HepG2 (cell line): ENCODE measurements around the gene RRP12. TPM values are rescaled to one million over a fixed set of nuclear protein-coding genes. Genes with fewer than 3 reads are reported as not detected.

Source experiments
- ATAC-seq: fragments of 200-7000 bp; cut with Tn5 transposase; 3 replicates; pipeline ENCODE4 v1.9.1; 2020; ENCODE audit warnings: mild to moderate bottlenecking, moderate library complexity
- BruUV-seq: library from RNA; stranded (reverse); fragments of 400-500 nt; replicated peaks from 2 replicates; lab custom pipeline; 2021; lab: Mats Ljungman, UMichigan
- CTCF ChIA-PET: fragments of 300-600 bp; formaldehyde crosslinking; extraction: SDS; loops from one replicate; lab custom pipeline; 2021; ENCODE audit warnings: low total read pairs, inconsistent platforms, low intra/inter-chr PET ratio; lab: Yijun Ruan, JAX
- POLR2A ChIA-PET: fragments of 350-600 bp; sonication (Branson Sonifier 250); formaldehyde crosslinking; loops from one replicate; lab custom pipeline; 2020; ENCODE audit warnings: antibody characterized with exemption, inconsistent platforms; lab: Yijun Ruan, JAX
- DNase-seq: peaks from one replicate; pipeline ENCODE4 v3.0.0-alpha.2; 2015; ENCODE audit warnings: low spot score
- FAIRE-seq: peaks from 3 replicates; lab custom pipeline; 2011; peaks lifted over from hg19 to GRCh38; lab: Jason Lieb, UNC
- H2AFZ ChIP-seq: one replicate; pipeline ENCODE4 v1.6.1; 2011; ENCODE audit warnings: low read length, inconsistent platforms
- H3K27ac ChIP-seq: fragments of 300-600 bp; 3 replicates; pipeline ENCODE4 v1.8.0; 2011; ENCODE audit warnings: mixed run types, mild to moderate bottlenecking, mixed read lengths, low read length, inconsistent platforms; ENCODE audit not compliant: insufficient read depth; ENCODE audit errors: extremely low read length
- H3K27me3 ChIP-seq, 2 experiments: fragments of 200-600 bp in 1 of 2; 2 replicates in 1 of 2; 3 replicates in 1 of 2; pipeline versions ENCODE4 v1.6.0 to v1.8.0; 2011; ENCODE audit warnings: low read length in 2 of 2, mild to moderate bottlenecking in 2 of 2, moderate library complexity in 2 of 2, inconsistent platforms in 1 of 2; ENCODE audit not compliant: insufficient read depth in 2 of 2, control insufficient read depth in 1 of 2
- H3K36me3 ChIP-seq, 2 experiments: fragments of 200-600 bp in 1 of 2; replicated peaks in 1 of 2; 2 replicates in 1 of 2; 3 replicates in 1 of 2; pipeline versions ENCODE4 v1.5.1 to v1.8.0; 2011; ENCODE audit warnings: low read length in 2 of 2, inconsistent platforms in 1 of 2; ENCODE audit not compliant: insufficient read depth in 2 of 2, control insufficient read depth in 1 of 2
- H3K4me1 ChIP-seq: 2 replicates; pipeline ENCODE4 v1.5.1; 2012; ENCODE audit warnings: low read length, inconsistent platforms; ENCODE audit not compliant: insufficient read depth
- H3K4me2 ChIP-seq: 2 replicates; pipeline ENCODE4 v1.6.0; 2011; ENCODE audit warnings: low read depth, low read length, inconsistent platforms
- H3K4me3 ChIP-seq, 3 experiments: fragments of 200-600 bp in 1 of 3; sonication (generic), shearing (Covaris generic) in 1 of 3; replicated peaks in 1 of 3; 2 replicates each; pipeline ENCODE4 v1.5.1; 2011 to 2016; ENCODE audit warnings: low read length in 3 of 3, inconsistent platforms in 2 of 3, low read depth in 2 of 3, mild to moderate bottlenecking in 2 of 3, control low read depth in 1 of 3, mixed read lengths in 1 of 3; ENCODE audit not compliant: insufficient read depth in 1 of 3
- H3K79me2 ChIP-seq: one replicate; pipeline ENCODE4 v1.6.1; 2011; ENCODE audit warnings: low read length, inconsistent platforms; ENCODE audit not compliant: insufficient read depth
- H3K9ac ChIP-seq: 2 replicates; pipeline ENCODE4 v1.6.0; 2011; ENCODE audit warnings: mild to moderate bottlenecking, low read depth, low read length, inconsistent platforms; ENCODE audit not compliant: insufficient read depth
- H3K9me3 ChIP-seq: 2 replicates; pipeline ENCODE4 v1.5.1; 2012; ENCODE audit warnings: mild to moderate bottlenecking, low read length
- H4K20me1 ChIP-seq: 2 replicates; pipeline ENCODE4 v1.6.0; 2011; ENCODE audit warnings: inconsistent platforms, mild to moderate bottlenecking, low read length, moderate library complexity; ENCODE audit not compliant: insufficient read depth
- AHR ChIP-seq: IDR thresholded peaks from 2 replicates; pipeline ENCODE4 v1.6.1; 2018; ENCODE audit warnings: missing genetic modification reagents, missing compliant biosample characterization
- EP300 ChIP-seq, 3 experiments: sonication (generic) in 1 of 3; formaldehyde crosslinking in 1 of 3; IDR thresholded peaks; 2 replicates each; pipeline versions ENCODE4 v1.5.1 to v1.6.1; 2011 to 2020; ENCODE audit warnings: low read depth in 2 of 3, low read length in 2 of 3, borderline replicate concordance in 1 of 3, improper control_type of control experiment in 1 of 3, mild to moderate bottlenecking in 1 of 3, missing genetic modification reagents in 1 of 3, moderate library complexity in 1 of 3
- EZH2 ChIP-seq: conservative IDR thresholded peaks from 2 replicates; pipeline ENCODE4 v1.6.1; 2012; ENCODE audit warnings: mild to moderate bottlenecking, low read depth, low read length, moderate library complexity
- FOXA3 ChIP-seq: IDR thresholded peaks from 2 replicates; pipeline ENCODE4 v1.6.1; 2016; ENCODE audit warnings: missing genetic modification reagents, missing compliant biosample characterization
- MED13 ChIP-seq: sonication (generic); formaldehyde crosslinking; IDR thresholded peaks from 2 replicates; pipeline ENCODE4 v1.5.0; 2020; ENCODE audit warnings: missing genetic modification reagents
- RFX5 ChIP-seq: IDR thresholded peaks from 2 replicates; pipeline ENCODE4 v1.6.1; 2011; ENCODE audit warnings: low read depth, low read length, improper control_type of control experiment
- SRSF1 ChIP-seq: fragments of 200-400 bp; formaldehyde crosslinking; optimal IDR thresholded peaks from 2 replicates; pipeline ENCODE3; 2017; ENCODE audit warnings: mild to moderate bottlenecking, low read depth, low read length, moderate library complexity
- ZBTB42 ChIP-seq: sonication (generic); formaldehyde crosslinking; IDR thresholded peaks from 2 replicates; pipeline ENCODE4 v1.5.0; 2020; ENCODE audit warnings: mild to moderate bottlenecking, missing genetic modification reagents
- ZNF180 ChIP-seq: sonication (generic); formaldehyde crosslinking; IDR thresholded peaks from 2 replicates; pipeline ENCODE4 v1.4.0; 2020; ENCODE audit warnings: low read depth, missing genetic modification reagents, borderline replicate concordance
- ZNF234 ChIP-seq: sonication (generic); formaldehyde crosslinking; conservative IDR thresholded peaks from 2 replicates; pipeline ENCODE4 v1.5.1; 2020; ENCODE audit warnings: mild to moderate bottlenecking, missing genetic modification reagents
- ZNF430 ChIP-seq: sonication (generic); formaldehyde crosslinking; IDR thresholded peaks from 2 replicates; pipeline ENCODE4 v1.9.0; 2021; ENCODE audit warnings: mild to moderate bottlenecking, missing genetic modification reagents
- ZNF720 ChIP-seq: sonication (generic); formaldehyde crosslinking; IDR thresholded peaks from 2 replicates; pipeline ENCODE4 v1.4.0; 2020; ENCODE audit warnings: missing genetic modification reagents
- WGBS: methylation state at CpG from one replicate; pipeline ENCODE4 v1.1.6; 2017; ENCODE audit warnings: low lambda C conversion rate; 5-methylcytosine and 5-hydroxymethylcytosine counted together
- in situ Hi-C: cut with HindIII; loops from 2 replicates; pipeline ENCODE4 v1.10.0; 2017; ENCODE audit warnings: low pct_unique_long_range_greater_than_20kb; ENCODE audit not compliant: extremely low pct_ligation_motif_present
- intact Hi-C: fragments of 100-400 bp; cut with micrococcal nuclease; formaldehyde crosslinking; loops from one replicate; pipeline ENCODE4 v1.10.0; 2022; ENCODE audit not compliant: unreplicated experiment
- polyA plus RNA-seq, 8 experiments: library from polyadenylated mRNA; depleted of rRNA in 3 of 8; stranded (reverse) in 7 of 8; unstranded in 1 of 8; fragments of >200 nt; fragmentation: Illumina TruSeq in 4 of 8; extraction: Trizol in 4 of 8; gene quantifications; 2 replicates each; pipeline versions ENCODE4 v1.2.1 to v1.2.3, GENCODE V29; 2011 to 2016; ENCODE audit warnings: low read depth in 4 of 8, missing spikeins in 1 of 8, mixed read lengths in 1 of 8; ENCODE audit not compliant: insufficient read depth in 1 of 8
- total RNA-seq, 5 experiments: library from RNA; depleted of rRNA; stranded (reverse); fragments of >200 nt; fragmentation: Illumina TruSeq; extraction: Trizol; gene quantifications; 2 replicates each; pipeline ENCODE4 v1.2.3, GENCODE V29; 2016; ENCODE audit warnings: low read depth in 1 of 5
- TF ChIP-seq, protein P1 (sequence below): sonication (generic); formaldehyde crosslinking; IDR thresholded peaks from 2 replicates; pipeline ENCODE4 v1.5.1; 2020; ENCODE audit warnings: mild to moderate bottlenecking, missing genetic modification reagents, borderline replicate concordance
- TF ChIP-seq, protein P2 (sequence below): sonication (generic); formaldehyde crosslinking; IDR thresholded peaks from 2 replicates; pipeline ENCODE4 v1.4.0; 2020; ENCODE audit warnings: missing genetic modification reagents
- TF ChIP-seq, protein P3 (sequence below): sonication (generic); formaldehyde crosslinking; IDR thresholded peaks from 2 replicates; pipeline ENCODE4 v1.4.0; 2020; ENCODE audit warnings: missing genetic modification reagents, low read depth, mild to moderate bottlenecking, borderline replicate concordance

Gene RRP12
- total and polyA plus RNA-seq, 2 of the 13 experiments (the other 11 are each of a cell fraction or from before 2014, with no cell fraction given) = 13.2 to 39.4 TPM

DNA sequence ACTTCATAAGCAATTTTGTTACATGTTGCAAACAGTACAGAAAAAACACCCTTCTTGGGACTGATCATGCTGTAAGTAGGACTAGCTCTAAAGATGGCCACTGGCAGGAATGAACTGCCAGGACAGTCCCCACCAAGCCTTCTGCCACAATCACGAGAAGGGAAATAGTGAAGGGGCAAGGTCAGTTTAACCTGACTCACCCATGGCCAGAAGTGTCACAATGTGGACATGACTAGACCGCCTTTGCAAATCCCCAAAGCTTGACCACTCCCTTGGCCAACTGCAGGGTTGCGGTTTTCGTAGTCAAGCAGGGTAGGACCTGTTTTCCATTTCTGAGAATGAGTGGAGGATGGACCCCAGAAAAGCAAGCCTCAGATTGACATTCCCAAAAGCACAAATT is 47.2 kb downstream of the RRP12 start:
- no peak for FAIRE-seq
- ChIA-PET CTCF (interaction anchor here (0.7 kb wide), 1 partner anchor 76 kb away, joined by 3 read pairs; no protein-coding TSS in a partner anchor), POLR2A (no interaction called here)
- intact Hi-C loops (loop anchor here (2.0 kb wide), 1 partner anchor 75 kb away; no protein-coding TSS in a partner anchor), in situ Hi-C loops (no loop called here)
- no peak overlapping the region for H3K4me3 ChIP-seq
- H3K9me3 ChIP-seq = no peaks in the 10 kb centered on the region
- H3K4me1 ChIP-seq = 0 out of 2 replicates have a peak, but pooled peaks cover 10% of the 10 kb centered on the region
- ATAC-seq = no peak
- no peaks in the 10 kb centered on the region for H3K27me3 ChIP-seq
- no peaks in the 10 kb centered on the region for H3K79me2 ChIP-seq
- peaks cover 15 to 27% of the 10 kb centered on the region in 2 experiments; a peak in 4 of 5 replicates for H3K36me3 ChIP-seq
- WGBS = 100% methylated on average over 2 of the region's 4 CpGs
- H3K4me2 ChIP-seq = no peak overlapping the region
- BruUV-seq = no TSS peak
- H2AFZ ChIP-seq = no peak overlapping the region
- H3K9ac ChIP-seq = no peak overlapping the region
- H3K27ac ChIP-seq = no peak overlapping the region
- no peaks in the 10 kb centered on the region for H4K20me1 ChIP-seq
- TF ChIP-seq AHR (CRISPR knock-in tag) = no peak
- no peak for TF ChIP-seq ZBTB42 (CRISPR knock-in tag)
- TF ChIP-seq ZNF234 (CRISPR knock-in tag) = no peak
- no peak for TF ChIP-seq EZH2
- TF ChIP-seq MED13 = no peak
- DNase-seq = no peak

DNA sequence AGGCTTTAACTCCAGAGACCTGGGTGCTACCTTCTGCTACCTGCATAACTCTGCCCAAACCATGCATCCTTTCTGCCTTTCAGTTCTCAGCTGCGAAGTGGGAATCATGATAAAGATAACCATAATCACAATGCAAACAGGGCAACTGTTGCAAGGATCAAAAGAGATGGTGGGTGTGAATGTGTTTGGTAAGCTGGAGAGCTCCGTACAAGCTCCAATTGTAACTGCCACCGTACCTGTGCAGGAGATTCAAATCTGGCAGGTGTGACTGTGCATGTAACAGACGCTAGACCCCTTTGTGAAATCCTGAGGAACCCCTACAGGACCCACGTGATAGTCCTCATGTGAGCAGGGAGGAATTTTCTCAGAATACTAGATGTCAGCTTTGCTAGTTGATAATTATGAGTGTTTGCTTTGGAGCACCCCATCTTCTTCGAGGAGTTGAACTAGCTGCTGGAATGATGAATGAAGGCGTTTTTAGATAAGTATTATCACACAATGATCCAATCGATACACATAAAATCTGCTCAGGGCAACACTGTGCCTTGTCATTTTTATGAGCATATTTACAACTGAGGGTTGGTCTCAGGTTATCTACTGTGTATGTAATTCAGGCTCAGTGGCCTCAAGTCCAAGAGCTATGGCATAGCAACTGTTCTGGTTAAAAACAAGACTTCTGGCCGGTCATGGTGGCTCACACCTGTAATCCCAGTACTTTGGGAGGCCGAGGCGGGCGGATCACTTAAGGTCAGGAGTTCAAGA is 51.2 kb downstream of the RRP12 start:
- no peak for ATAC-seq
- no peak for FAIRE-seq
- TF ChIP-seq ZNF430 (no peak), EP300 (IDR thresholded peaks at IDR 0.05; ENCODE audit: low read depth in 2 of 2, low read length in 2 of 2) (no peak), EP300 (CRISPR knock-in tag; IDR thresholded peaks at IDR 0.05; ENCODE audit: borderline replicate concordance) (no peak), SRSF1 (no peak), ZNF720 (CRISPR knock-in tag) (no peak), RFX5 (no peak), FOXA3 (CRISPR knock-in tag) (no peak), ZNF180 (CRISPR knock-in tag) (no peak)
- TF ChIP-seq, protein P1, sequence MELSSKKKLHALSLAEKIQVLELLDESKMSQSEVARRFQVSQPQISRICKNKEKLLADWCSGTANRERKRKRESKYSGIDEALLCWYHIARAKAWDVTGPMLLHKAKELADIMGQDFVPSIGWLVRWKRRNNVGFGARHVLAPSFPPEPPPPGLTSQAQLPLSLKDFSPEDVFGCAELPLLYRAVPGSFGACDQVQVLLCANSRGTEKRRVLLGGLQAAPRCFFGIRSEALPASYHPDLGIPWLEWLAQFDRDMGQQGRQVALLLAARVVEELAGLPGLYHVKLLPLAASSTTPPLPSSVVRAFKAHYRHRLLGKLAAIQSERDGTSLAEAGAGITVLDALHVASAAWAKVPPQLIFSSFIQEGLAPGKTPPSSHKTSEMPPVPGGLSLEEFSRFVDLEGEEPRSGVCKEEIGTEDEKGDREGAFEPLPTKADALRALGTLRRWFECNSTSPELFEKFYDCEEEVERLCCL (CRISPR knock-in tag) = no peak
- TF ChIP-seq, protein P2, sequence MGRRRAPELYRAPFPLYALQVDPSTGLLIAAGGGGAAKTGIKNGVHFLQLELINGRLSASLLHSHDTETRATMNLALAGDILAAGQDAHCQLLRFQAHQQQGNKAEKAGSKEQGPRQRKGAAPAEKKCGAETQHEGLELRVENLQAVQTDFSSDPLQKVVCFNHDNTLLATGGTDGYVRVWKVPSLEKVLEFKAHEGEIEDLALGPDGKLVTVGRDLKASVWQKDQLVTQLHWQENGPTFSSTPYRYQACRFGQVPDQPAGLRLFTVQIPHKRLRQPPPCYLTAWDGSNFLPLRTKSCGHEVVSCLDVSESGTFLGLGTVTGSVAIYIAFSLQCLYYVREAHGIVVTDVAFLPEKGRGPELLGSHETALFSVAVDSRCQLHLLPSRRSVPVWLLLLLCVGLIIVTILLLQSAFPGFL (CRISPR knock-in tag) = no peak
- TF ChIP-seq, protein P3, sequence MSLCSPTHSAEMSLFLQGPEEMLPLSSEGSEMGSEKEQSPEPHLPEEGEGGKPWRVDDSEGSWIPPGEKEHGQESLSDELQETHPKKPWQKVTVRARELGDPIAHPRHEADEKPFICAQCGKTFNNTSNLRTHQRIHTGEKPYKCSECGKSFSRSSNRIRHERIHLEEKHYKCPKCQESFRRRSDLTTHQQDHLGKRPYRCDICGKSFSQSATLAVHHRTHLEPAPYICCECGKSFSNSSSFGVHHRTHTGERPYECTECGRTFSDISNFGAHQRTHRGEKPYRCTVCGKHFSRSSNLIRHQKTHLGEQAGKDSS (CRISPR knock-in tag) = no peak

More for the DNA sequence above, 51.2 kb downstream of the RRP12 start:
- 86% methylated on average over 11 of the region's 12 CpGs for WGBS
- BruUV-seq = no TSS peak
- Histone ChIP-seq H3K36me3 (no peaks in the 10 kb centered on the region), H3K27me3 (no peaks in the 10 kb centered on the region), H3K4me2 (no peak overlapping the region), H3K4me1 (peaks cover 17% of the 10 kb centered on the region; the same call in 1 of the 2 replicates), H3K9me3 (no peaks in the 10 kb centered on the region), H4K20me1 (no peaks in the 10 kb centered on the region), H3K27ac (no peak overlapping the region), H3K9ac (no peak overlapping the region), H3K4me3 (no peak overlapping the region), H3K79me2 (no peaks in the 10 kb centered on the region), H2AFZ (no peak overlapping the region)
- ChIA-PET POLR2A (interaction anchor here (1.3 kb wide), 1 partner anchor 22 kb away, joined by 3 read pairs; no protein-coding TSS in a partner anchor), CTCF (no interaction called here)
- in situ Hi-C loops (no loop called here), intact Hi-C loops (no loop called here)
- no peak for DNase-seq
